T-helper 22 cell (primary cell): ENCODE data around the gene ZFC3H1.
A peak's percentile ranks its signal among the peaks of the same experiment; 100 is the strongest.
"Not testable (repeated sequence)": the region's sequence is repeated elsewhere in the genome, so short reads cannot be mapped to it uniquely, and the experiment has no call there.

ENCODE experiments used
- DNase-seq: peaks from one replicate; pipeline ENCODE4 v3.0.0-alpha.2; 2020; ENCODE audit warnings: low read depth

The ZFC3H1 gene, protein sequence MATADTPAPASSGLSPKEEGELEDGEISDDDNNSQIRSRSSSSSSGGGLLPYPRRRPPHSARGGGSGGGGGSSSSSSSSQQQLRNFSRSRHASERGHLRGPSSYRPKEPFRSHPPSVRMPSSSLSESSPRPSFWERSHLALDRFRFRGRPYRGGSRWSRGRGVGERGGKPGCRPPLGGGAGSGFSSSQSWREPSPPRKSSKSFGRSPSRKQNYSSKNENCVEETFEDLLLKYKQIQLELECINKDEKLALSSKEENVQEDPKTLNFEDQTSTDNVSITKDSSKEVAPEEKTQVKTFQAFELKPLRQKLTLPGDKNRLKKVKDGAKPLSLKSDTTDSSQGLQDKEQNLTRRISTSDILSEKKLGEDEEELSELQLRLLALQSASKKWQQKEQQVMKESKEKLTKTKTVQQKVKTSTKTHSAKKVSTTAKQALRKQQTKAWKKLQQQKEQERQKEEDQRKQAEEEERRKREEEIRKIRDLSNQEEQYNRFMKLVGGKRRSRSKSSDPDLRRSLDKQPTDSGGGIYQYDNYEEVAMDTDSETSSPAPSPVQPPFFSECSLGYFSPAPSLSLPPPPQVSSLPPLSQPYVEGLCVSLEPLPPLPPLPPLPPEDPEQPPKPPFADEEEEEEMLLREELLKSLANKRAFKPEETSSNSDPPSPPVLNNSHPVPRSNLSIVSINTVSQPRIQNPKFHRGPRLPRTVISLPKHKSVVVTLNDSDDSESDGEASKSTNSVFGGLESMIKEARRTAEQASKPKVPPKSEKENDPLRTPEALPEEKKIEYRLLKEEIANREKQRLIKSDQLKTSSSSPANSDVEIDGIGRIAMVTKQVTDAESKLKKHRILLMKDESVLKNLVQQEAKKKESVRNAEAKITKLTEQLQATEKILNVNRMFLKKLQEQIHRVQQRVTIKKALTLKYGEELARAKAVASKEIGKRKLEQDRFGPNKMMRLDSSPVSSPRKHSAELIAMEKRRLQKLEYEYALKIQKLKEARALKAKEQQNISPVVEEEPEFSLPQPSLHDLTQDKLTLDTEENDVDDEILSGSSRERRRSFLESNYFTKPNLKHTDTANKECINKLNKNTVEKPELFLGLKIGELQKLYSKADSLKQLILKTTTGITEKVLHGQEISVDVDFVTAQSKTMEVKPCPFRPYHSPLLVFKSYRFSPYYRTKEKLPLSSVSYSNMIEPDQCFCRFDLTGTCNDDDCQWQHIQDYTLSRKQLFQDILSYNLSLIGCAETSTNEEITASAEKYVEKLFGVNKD (N-terminal part only)

GRCh38 chr12:71663561-71664410 lies at the start of gene ZFC3H1, which contains the start of gene THAP2:
ZFC3H1 (minus strand) TSS chr12:71663848; CDS start chr12:71663610, 238 bp downstream.
THAP2 (plus strand) TSS chr12:71664301; CDS start chr12:71664510, 209 bp downstream.
- DNase-seq: peak; percentile 89

DNA sequence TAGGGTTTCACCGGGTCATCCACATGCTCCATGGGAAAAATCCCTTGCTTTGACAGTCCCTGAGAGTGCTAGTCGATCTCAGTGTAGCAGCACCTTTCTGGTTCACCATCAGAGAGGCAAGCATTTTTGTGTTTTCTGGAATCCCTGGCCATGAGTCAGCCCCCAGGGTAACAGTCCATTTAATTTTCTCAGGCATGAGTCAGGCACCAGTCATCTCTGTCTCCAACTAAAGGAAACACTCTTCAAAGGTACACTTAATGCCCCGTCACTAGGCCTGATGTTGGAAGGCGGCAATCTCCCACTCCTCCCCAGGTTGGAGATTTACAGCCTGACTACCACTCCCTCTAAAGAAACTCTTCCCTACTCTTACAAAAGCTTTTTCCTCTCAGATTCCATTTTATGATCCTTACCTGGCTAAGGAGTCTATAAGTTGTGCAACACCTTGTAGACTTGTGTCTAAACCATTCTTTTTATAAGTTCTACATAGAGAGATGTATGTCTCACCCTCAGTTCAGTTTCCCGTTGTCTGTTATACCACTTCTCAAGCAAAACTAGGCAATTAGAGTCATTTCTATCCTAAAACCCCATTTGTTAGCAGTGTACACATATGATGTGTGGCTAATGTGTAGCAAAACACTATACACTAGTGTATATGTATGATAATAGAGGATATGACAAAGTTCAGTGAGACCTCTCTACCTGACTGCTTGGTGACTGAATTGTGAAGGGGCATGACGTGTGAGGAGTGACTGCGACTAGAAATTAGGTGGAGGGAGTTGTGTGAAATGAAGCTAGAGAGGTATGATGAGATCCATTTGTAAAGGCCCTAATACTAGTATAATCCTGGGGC lies 46.9 kb upstream of the ZFC3H1 start:
- DNase-seq: no peak

GRCh38 chr12:71708658-71709057 lies 45.0 kb upstream of the ZFC3H1 start:
- DNase-seq: no peak

DNA sequence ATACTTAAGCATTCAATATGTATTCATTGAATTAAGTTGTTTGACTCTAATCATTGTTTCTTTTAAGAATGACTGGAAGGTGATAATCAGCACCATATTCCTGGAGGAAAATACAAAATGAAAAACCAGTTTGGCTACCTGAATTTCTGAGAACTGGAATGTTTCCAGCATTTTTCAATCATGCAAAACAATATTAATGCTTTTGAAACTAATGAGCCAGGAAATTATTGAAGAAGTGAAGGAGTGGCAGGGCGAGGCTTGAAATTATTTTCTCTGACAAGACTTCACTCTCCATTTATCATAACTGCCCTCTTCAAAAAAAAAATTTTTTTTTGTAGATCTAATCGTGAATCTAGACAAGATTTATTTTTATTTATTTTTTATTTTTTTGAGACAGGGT lies 41.3 kb upstream of the ZFC3H1 start:
- DNase-seq: no peak

- no peak for DNase-seq
These were observed 39.6 kb upstream of the ZFC3H1 start for GRCh38 chr12:71703206-71703605.

- DNase-seq: no peak
These were observed 38.9 kb upstream of the ZFC3H1 start for GRCh38 chr12:71702590-71702989.

GRCh38 chr12:71702181-71702580 lies 38.5 kb upstream of the ZFC3H1 start:
- not testable (repeated sequence) for DNase-seq

GRCh38 chr12:71695782-71696181 lies 32.1 kb upstream of the ZFC3H1 start:
- no peak for DNase-seq

DNA sequence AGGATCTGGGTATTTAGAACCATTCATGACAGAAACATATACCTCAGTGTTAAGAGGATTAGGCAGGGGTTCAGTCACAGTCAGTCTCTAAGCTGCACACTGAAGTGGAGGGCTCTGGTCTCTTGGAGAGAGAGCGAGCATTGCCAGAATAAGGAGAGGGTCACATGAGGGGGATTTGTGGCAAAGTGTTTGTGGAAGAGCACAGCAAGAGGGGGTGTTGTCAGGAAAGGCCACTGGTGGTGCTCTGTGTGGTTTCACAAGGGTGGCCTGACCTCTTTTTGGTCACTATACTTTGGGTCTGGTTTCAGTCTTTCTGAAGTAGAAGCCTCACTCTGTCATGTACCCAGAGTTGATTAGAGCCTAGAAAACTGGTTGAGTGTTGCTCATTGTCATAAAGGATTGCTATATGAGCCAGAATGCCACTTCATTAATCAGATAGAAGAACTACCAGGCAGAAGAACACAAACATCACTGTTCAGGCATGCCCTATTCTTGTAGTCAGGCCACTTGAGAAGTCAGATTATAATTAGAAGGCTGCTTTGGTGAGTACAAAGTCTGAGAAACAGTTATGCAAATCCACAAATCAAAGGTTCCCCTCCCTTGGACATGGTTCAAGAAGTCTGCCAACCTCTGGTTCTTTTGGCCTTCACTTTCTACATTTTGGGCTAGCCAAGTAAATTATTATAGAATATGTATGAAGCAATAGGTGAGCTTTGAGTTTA lies 30.6 kb upstream of the ZFC3H1 start:
- DNase-seq: no peak

DNA sequence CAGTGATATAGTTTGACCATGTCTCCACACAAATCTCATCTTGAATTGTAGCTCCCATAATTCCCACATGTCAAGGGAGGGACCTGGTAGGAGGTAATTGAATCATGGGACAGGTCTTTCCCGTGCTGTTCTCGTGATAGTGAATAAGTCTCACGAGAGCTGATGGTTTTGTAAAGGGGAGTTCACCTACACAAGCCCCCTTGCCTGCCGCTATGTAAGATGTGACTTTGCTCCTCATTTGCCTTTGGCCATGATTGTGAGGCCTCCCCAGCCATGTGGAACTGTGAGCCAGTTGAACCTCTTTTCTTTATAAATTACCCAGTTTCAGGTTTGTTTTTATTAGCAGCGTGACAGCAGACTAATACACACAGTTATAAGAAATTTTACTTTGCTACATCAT lies 30.0 kb upstream of the ZFC3H1 start:
- DNase-seq: not testable (repeated sequence)

DNA sequence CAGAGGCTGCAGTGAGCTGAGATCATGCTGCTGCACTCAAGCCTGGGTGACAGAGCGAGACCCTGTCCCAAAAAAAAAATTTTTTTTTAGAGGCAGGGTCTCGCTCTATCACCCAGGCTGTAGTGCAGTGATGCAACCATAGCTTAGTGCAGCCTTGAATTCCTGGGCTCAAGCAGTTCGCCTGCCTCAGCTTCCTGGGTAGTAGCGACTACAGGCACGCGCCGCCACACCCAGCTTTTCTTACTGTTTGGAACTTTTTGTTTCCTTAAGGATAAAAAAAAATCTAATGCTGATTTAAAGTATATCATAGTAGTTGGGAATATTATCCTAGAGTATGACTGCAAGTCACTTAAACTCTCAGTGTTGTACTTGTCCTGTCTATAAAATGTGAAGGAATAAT lies 29.5 kb upstream of the ZFC3H1 start:
- no peak for DNase-seq

DNA sequence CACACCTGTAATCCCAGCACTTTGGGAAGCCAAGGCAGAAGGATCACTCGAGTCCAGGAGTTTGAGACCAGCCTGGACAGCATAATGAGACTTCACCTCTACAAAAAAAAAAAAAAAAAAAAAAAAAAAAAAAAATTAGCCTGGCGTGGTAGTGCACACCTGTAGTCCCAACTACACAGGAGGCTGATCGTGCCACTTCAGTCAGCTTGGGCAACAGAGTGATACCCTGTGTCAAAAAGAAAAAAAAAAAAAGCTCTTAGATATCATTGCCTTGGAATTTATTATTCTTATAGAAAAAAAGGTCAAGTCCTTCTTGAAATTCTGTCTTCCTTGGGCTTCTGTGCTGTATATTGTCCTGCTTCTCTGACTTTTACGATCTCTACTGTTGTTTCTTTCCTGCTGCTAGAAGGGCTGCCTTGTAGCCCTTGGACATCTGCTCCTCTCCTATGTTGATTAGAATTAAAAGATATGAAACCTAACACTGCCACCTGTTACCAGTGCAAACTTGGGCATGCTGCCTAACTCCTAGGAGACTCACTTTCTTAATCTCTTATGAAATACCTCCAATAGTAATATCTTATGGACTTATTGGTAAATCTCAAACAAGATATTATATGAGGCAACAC lies 28.0 kb upstream of the ZFC3H1 start:
- DNase-seq: no peak

DNA sequence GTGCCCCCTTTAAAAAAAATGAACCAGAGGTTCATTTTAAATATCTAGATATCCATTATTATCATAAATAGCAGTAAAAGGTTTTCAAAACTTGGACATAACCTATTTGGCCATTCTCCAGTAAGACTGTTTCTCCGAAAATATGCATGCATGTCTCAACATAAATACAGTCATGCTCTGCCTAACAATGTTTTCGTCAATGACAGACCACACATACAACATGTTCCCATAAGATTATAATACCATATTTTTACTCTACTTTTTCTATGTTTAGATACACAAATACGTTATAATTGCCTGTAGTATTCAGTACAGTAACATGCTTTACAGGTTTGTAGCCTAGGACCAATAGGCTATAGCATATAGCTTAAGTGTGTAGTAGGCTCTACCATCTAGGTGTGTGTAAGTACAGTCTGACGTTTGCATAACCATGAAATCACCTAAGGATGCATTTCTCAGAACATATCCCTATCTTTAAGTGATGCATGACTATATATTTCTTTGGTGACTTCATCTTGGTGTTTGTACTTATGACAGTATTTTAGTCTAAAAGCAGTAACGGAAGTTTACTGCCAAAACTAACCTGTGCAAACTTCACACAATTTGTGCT lies 25.4 kb upstream of the ZFC3H1 start:
- DNase-seq: no peak

GRCh38 chr12:71687172-71687571 lies 23.5 kb upstream of the ZFC3H1 start:
- not testable (repeated sequence) for DNase-seq

DNA sequence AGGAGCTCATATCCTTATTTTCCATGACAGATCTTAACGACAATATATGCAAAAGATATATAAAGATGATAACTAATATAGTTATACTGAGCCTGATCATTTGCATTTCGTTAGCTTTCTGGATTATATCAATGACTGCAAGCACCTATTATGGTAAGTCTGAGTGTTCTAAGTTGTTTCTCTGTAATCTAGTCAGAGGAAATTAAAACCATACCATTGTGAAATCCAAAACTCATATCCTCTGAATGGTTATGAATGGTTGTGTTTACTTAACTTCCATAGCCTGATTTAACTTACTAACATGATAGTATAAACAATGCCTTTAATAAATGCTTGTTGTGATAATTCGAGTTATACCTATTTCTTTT lies 23.0 kb upstream of the ZFC3H1 start:
- DNase-seq: no peak

DNA sequence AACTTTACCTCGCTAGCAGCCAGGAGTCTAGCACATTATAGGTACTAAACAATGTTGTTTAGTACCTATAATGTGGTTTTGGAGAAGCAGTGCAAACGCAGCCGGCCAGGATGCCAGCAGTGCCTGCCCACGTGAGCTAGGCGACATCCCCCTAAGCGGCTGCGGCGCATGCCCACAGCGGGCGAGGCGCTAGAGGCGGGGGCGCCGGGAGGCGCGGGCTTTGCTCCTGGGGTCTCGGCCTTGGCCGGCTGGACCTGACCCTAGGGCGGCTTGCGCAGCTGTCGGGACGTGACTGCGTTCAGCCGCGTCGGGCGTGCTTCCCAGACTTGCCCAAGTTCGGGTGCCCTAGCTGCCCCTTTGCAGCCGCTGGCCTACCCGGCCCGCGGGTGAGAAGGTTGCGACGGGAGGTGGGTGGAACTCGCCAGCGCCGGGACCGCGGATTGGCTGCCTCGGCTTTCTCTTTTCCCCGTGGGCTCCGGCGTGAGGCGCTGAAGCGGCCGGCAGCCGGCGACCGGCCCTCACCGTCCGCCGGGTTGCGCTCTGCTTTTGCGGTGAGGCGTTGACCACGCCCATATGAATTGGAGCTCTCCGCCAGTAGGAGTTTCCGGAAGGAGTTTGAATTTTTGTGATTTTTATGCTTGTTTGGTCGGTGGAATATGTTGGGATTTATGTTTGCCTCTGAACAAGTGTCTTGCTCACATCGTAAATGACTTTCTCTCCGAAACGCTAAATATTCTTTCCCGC lies 22.4 kb upstream of the ZFC3H1 start, which contains the start of gene TMEM19:
Gene TMEM19 (plus strand): TSS at position 169 of the 744 bp plus-strand sequence. CDS start 599 bp downstream, outside the sequence.
- peak; percentile 69 for DNase-seq

- no peak for DNase-seq
These were observed 21.8 kb upstream of the ZFC3H1 start for GRCh38 chr12:71685312-71685906.
